OCI-LY1 (cell line): ENCODE measurements around the gene TRIM22.

Source experiments
- H2AFZ ChIP-seq: fragments of 200-600 bp; sonication (generic), shearing (Covaris generic); 2 replicates; pipeline ENCODE4 v1.6.0; 2014; ENCODE audit warnings: antibody characterized with exemption, mild to moderate bottlenecking, low read length
- H3F3A ChIP-seq: fragments of 200-600 bp; sonication (generic), shearing (Covaris generic); 2 replicates; pipeline ENCODE4 v1.6.0; 2014; ENCODE audit warnings: mild to moderate bottlenecking, antibody characterized with exemption, low read length, moderate library complexity; ENCODE audit not compliant: insufficient read depth
- H3K27ac ChIP-seq: fragments of 200-600 bp; sonication (generic); 2 replicates; pipeline ENCODE4 v1.5.1; 2014; ENCODE audit warnings: low read length, mixed run types, mild to moderate bottlenecking, low read depth; ENCODE audit not compliant: poor library complexity, severe bottlenecking
- H3K27me3 ChIP-seq: fragments of 200-600 bp; sonication (generic); 2 replicates; pipeline ENCODE4 v1.6.0; 2014; ENCODE audit warnings: antibody characterized with exemption, mild to moderate bottlenecking, low read length, moderate library complexity; ENCODE audit not compliant: insufficient read depth
- H3K36me3 ChIP-seq: fragments of 200-600 bp; sonication (generic); 2 replicates; pipeline ENCODE4 v1.6.1; 2014; ENCODE audit warnings: mild to moderate bottlenecking, antibody characterized with exemption, low read length, moderate library complexity, mixed read lengths; ENCODE audit not compliant: insufficient read depth
- H3K4me1 ChIP-seq: fragments of 200-600 bp; sonication (generic); 2 replicates; pipeline ENCODE4 v1.5.1; 2014; ENCODE audit warnings: mild to moderate bottlenecking, low read length, moderate library complexity; ENCODE audit not compliant: insufficient read depth, severe bottlenecking
- H3K4me2 ChIP-seq: fragments of 200-600 bp; sonication (generic), shearing (Covaris generic); 2 replicates; pipeline ENCODE4 v1.6.1; 2014; ENCODE audit warnings: low read length
- H3K4me3 ChIP-seq: fragments of 200-600 bp; sonication (generic); 2 replicates; pipeline ENCODE4 v1.5.1; 2014; ENCODE audit warnings: low read length, low read depth, mild to moderate bottlenecking, mixed read lengths; ENCODE audit not compliant: poor library complexity, severe bottlenecking
- H3K79me2 ChIP-seq: fragments of 200-600 bp; shearing (Covaris generic); 2 replicates; pipeline ENCODE4 v1.6.1; 2016; ENCODE audit warnings: mixed run types, low read length, mixed read lengths; ENCODE audit not compliant: insufficient read depth
- H3K9ac ChIP-seq: fragments of 200-600 bp; sonication (generic), shearing (Covaris generic); 2 replicates; pipeline ENCODE4 v1.6.1; 2014; ENCODE audit warnings: mild to moderate bottlenecking, low read length, mixed read lengths
- H3K9me2 ChIP-seq: fragments of 200-600 bp; sonication (generic), shearing (Covaris generic); 2 replicates; pipeline ENCODE4 v1.6.1; 2014; ENCODE audit warnings: low read depth, mild to moderate bottlenecking, low read length, mixed read lengths
- H3K9me3 ChIP-seq: fragments of 200-600 bp; shearing (Covaris generic); 2 replicates; pipeline ENCODE4 v1.6.1; 2014; ENCODE audit warnings: low read length, mixed read lengths
- H4K20me1 ChIP-seq: fragments of 200-600 bp; sonication (generic), shearing (Covaris generic); 2 replicates; pipeline ENCODE4 v1.6.0; 2016; ENCODE audit warnings: mild to moderate bottlenecking, low read length; ENCODE audit not compliant: insufficient read depth
- EZH2 ChIP-seq: fragments of 200-600 bp; sonication (generic), shearing (Covaris generic); IDR thresholded peaks from 2 replicates; pipeline ENCODE4 v1.8.0; 2017; ENCODE audit warnings: borderline replicate concordance, mixed run types, mild to moderate bottlenecking, antibody characterized with exemption, low read length, moderate library complexity, mixed read lengths
- TF ChIP-seq, protein P1 (sequence below): fragments of 200-600 bp; sonication (generic), shearing (Covaris generic); IDR thresholded peaks from 2 replicates; pipeline ENCODE4 v1.5.1; 2017; ENCODE audit warnings: mild to moderate bottlenecking, antibody characterized with exemption, low read length, moderate library complexity, mixed read lengths

TRIM22 gene

DNA sequence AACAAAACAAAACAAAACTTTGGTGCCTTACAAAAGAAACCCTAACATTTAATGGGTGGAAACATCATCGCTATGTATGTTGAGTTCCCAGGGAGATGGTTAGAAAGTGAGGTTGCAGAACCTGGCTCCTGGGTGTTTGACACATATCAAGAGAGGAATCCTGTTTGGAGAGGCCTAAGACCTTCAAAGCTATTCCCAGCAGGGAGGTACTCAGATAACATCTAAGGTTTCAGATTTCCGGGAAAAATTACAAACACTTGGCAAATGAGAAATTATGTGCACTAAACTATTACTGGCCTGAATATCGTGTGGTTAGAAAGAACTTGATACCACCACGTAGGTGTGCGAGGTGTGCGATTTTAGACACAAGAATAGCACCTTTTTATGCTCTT lies 23.2 kb upstream of the TRIM22 start:
- H3K36me3 ChIP-seq: no peaks in the 10 kb centered on the region

DNA sequence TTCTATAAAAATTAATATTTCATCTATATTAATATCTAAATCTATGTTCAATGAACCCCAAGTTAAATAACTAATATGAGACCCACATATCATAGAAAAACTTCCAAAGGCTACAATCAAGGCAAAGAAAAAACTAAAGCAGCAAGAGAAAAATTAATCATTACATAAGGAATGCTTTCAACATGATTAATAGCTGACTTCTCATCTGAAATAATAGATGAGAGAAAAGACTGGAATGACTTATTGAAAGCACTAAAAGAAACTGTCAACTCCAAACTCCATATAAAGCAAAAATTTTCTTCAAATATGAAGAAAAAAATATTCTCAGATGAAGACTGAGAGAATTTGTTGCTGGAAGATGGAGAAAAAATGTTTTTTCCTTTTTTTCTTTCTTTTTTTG lies 17.8 kb upstream of the TRIM22 start:
- H3K9me3 ChIP-seq: no peaks in the 10 kb centered on the region
- H3K4me2 ChIP-seq: no peak overlapping the region
- no peaks in the 10 kb centered on the region for H3K27me3 ChIP-seq
- H3K79me2 ChIP-seq: no peaks in the 10 kb centered on the region
- no peak overlapping the region for H2AFZ ChIP-seq
- H3K27ac ChIP-seq: no peak overlapping the region
- H3K4me1 ChIP-seq: no peaks in the 10 kb centered on the region
- no peaks in the 10 kb centered on the region for H4K20me1 ChIP-seq
- no peak overlapping the region for H3K9ac ChIP-seq
- no peak for TF ChIP-seq EZH2
- TF ChIP-seq, protein P1, sequence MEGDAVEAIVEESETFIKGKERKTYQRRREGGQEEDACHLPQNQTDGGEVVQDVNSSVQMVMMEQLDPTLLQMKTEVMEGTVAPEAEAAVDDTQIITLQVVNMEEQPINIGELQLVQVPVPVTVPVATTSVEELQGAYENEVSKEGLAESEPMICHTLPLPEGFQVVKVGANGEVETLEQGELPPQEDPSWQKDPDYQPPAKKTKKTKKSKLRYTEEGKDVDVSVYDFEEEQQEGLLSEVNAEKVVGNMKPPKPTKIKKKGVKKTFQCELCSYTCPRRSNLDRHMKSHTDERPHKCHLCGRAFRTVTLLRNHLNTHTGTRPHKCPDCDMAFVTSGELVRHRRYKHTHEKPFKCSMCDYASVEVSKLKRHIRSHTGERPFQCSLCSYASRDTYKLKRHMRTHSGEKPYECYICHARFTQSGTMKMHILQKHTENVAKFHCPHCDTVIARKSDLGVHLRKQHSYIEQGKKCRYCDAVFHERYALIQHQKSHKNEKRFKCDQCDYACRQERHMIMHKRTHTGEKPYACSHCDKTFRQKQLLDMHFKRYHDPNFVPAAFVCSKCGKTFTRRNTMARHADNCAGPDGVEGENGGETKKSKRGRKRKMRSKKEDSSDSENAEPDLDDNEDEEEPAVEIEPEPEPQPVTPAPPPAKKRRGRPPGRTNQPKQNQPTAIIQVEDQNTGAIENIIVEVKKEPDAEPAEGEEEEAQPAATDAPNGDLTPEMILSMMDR: no peak
- H3F3A ChIP-seq: no peaks in the 10 kb centered on the region
- no peaks in the 10 kb centered on the region for H3K36me3 ChIP-seq
- H3K4me3 ChIP-seq: no peak overlapping the region
- H3K9me2 ChIP-seq: no peaks in the 10 kb centered on the region

More for the DNA sequence above, 23.2 kb upstream of the TRIM22 start:
- Histone ChIP-seq H3K9me2 (no peaks in the 10 kb centered on the region), H3K9ac (no peak overlapping the region), H3K4me3 (no peak overlapping the region), H3F3A (no peaks in the 10 kb centered on the region), H3K79me2 (no peaks in the 10 kb centered on the region), H3K4me1 (no peaks in the 10 kb centered on the region), H3K4me2 (no peak overlapping the region), H3K27me3 (no peaks in the 10 kb centered on the region), H2AFZ (no peak overlapping the region), H3K27ac (no peak overlapping the region), H3K9me3 (no peaks in the 10 kb centered on the region), H4K20me1 (no peaks in the 10 kb centered on the region)
- no peak for TF ChIP-seq EZH2
- TF ChIP-seq, protein P1: no peak

DNA sequence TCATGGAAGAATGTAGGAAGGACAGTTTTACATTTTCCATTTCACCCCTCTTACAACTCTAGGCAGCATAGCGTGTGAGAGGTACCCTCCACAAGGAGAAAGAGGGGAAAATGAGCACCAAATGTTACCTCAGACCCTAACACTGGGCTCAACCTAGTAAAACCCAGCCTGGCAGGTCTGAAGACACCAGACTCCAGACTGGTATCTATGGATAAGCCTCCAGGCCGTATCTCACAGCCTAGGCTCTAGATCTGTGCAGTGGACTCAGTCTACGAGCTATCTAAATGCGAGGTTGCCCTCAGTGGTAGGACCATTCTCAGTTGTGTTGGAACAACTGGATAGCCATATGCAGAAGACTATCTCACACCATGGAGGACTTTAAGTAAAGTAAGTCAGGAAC lies 15.2 kb upstream of the TRIM22 start:
- H3K36me3 ChIP-seq: peaks cover 8% of the 10 kb centered on the region; the same call in 1 of the 2 replicates
- TF ChIP-seq EZH2: no peak
- TF ChIP-seq, protein P1: no peak
- no peaks in the 10 kb centered on the region for H3K9me2 ChIP-seq
- H4K20me1 ChIP-seq: no peaks in the 10 kb centered on the region
- no peaks in the 10 kb centered on the region for H3K79me2 ChIP-seq
- no peak overlapping the region for H3K27ac ChIP-seq
- no peak overlapping the region for H3K9ac ChIP-seq
- H2AFZ ChIP-seq: no peak overlapping the region
- no peak overlapping the region for H3K4me3 ChIP-seq
- H3K9me3 ChIP-seq: no peaks in the 10 kb centered on the region
- H3K4me2 ChIP-seq: no peak overlapping the region
- H3K27me3 ChIP-seq: no peaks in the 10 kb centered on the region
- no peaks in the 10 kb centered on the region for H3K4me1 ChIP-seq
- no peaks in the 10 kb centered on the region for H3F3A ChIP-seq
